Measurements from ENCODE around the gene MFAP2.

DNA sequence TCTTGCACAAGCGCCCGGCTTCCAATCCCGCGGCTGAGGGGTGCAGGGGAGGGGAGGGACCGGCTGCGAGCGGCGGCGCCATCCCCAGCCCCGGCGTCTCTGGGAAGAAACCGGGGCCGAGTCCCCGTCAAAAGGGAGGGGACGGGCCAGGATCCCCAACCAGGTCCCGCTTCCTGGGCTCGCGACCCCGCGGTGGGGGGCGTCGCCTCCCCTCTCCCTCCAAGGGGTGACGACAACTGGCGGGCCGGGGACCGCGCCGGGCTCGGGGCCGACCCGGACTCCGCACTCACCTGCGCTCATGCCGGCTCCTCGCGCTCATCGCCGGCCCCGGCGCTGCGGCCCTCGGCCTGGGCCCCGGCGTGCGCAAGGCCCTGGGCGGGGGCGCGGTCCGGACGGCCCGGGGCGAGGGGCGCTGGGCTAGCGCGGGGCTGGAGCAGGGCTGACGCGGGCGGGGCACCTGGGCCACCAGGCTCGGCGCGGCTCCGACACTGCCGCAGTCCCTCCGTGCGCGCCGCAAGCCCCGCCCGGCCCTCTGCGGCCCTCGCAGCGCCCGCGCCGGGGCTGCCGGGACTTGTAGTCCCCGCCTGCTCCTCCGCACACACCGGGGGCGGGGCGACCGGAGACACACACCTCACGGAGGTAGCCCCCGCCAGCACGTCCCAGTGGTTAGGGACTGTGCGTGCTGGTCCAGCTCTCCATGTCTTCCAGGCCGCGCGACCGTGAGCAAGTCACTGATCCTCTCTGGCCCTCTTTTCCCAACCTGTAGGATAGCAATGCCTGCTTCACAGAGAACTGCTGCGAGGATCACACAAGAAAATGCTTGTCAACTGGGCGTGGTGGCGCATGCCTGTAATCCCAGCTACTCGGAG is 31.3 kb upstream of the MFAP2 start, which contains the start of gene ATP13A2:
- TF ChIP-seq POLR2A (IDR thresholded peaks at IDR 0.05; ENCODE audit: extremely low read depth, insufficient read length) (peak; percentile 17), MYC (IDR thresholded peaks at IDR 0.05; ENCODE audit: low read depth, low read length) (peak; percentile 35; the same call in 1 of the 2 replicates)
- TF ChIP-seq, protein P1, sequence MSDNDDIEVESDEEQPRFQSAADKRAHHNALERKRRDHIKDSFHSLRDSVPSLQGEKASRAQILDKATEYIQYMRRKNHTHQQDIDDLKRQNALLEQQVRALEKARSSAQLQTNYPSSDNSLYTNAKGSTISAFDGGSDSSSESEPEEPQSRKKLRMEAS (IDR thresholded peaks at IDR 0.05; ENCODE audit: low read depth, low read length): no peak; the same call in 1 of the 2 replicates
- TF ChIP-seq, protein P2, sequence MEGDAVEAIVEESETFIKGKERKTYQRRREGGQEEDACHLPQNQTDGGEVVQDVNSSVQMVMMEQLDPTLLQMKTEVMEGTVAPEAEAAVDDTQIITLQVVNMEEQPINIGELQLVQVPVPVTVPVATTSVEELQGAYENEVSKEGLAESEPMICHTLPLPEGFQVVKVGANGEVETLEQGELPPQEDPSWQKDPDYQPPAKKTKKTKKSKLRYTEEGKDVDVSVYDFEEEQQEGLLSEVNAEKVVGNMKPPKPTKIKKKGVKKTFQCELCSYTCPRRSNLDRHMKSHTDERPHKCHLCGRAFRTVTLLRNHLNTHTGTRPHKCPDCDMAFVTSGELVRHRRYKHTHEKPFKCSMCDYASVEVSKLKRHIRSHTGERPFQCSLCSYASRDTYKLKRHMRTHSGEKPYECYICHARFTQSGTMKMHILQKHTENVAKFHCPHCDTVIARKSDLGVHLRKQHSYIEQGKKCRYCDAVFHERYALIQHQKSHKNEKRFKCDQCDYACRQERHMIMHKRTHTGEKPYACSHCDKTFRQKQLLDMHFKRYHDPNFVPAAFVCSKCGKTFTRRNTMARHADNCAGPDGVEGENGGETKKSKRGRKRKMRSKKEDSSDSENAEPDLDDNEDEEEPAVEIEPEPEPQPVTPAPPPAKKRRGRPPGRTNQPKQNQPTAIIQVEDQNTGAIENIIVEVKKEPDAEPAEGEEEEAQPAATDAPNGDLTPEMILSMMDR (IDR thresholded peaks at IDR 0.05; ENCODE audit: low read depth, low read length): no peak

All from NB4 (cell line).